HepG2 (cell line): Measurements from ENCODE around the gene SHC1. TPM values are rescaled to one million over a fixed set of nuclear protein-coding genes. Genes with fewer than 3 reads are reported as not detected.

Experiments used
- ATAC-seq: fragments of 200-7000 bp; cut with Tn5 transposase; 3 replicates; pipeline ENCODE4 v1.9.1; 2020; ENCODE audit warnings: mild to moderate bottlenecking, moderate library complexity
- BruUV-seq: library from RNA; stranded (reverse); fragments of 400-500 nt; replicated peaks from 2 replicates; lab custom pipeline; 2021; lab: Mats Ljungman, UMichigan
- CTCF ChIA-PET: fragments of 300-600 bp; formaldehyde crosslinking; extraction: SDS; loops from one replicate; lab custom pipeline; 2021; ENCODE audit warnings: low total read pairs, inconsistent platforms, low intra/inter-chr PET ratio; lab: Yijun Ruan, JAX
- POLR2A ChIA-PET: fragments of 350-600 bp; sonication (Branson Sonifier 250); formaldehyde crosslinking; loops from one replicate; lab custom pipeline; 2020; ENCODE audit warnings: antibody characterized with exemption, inconsistent platforms; lab: Yijun Ruan, JAX
- DNase-seq: peaks from one replicate; pipeline ENCODE4 v3.0.0-alpha.2; 2015; ENCODE audit warnings: low spot score
- FAIRE-seq: peaks from 3 replicates; lab custom pipeline; 2011; peaks lifted over from hg19 to GRCh38; lab: Jason Lieb, UNC
- H2AFZ ChIP-seq: one replicate; pipeline ENCODE4 v1.6.1; 2011; ENCODE audit warnings: low read length, inconsistent platforms
- H3K27ac ChIP-seq: fragments of 300-600 bp; 3 replicates; pipeline ENCODE4 v1.8.0; 2011; ENCODE audit warnings: mixed run types, mild to moderate bottlenecking, mixed read lengths, low read length, inconsistent platforms; ENCODE audit not compliant: insufficient read depth; ENCODE audit errors: extremely low read length
- H3K27me3 ChIP-seq, 2 experiments: fragments of 200-600 bp in 1 of 2; 2 replicates in 1 of 2; 3 replicates in 1 of 2; pipeline versions ENCODE4 v1.6.0 to v1.8.0; 2011; ENCODE audit warnings: low read length in 2 of 2, mild to moderate bottlenecking in 2 of 2, moderate library complexity in 2 of 2, inconsistent platforms in 1 of 2; ENCODE audit not compliant: insufficient read depth in 2 of 2, control insufficient read depth in 1 of 2
- H3K36me3 ChIP-seq, 2 experiments: fragments of 200-600 bp in 1 of 2; replicated peaks in 1 of 2; 2 replicates in 1 of 2; 3 replicates in 1 of 2; pipeline versions ENCODE4 v1.5.1 to v1.8.0; 2011; ENCODE audit warnings: low read length in 2 of 2, inconsistent platforms in 1 of 2; ENCODE audit not compliant: insufficient read depth in 2 of 2, control insufficient read depth in 1 of 2
- H3K4me1 ChIP-seq: 2 replicates; pipeline ENCODE4 v1.5.1; 2012; ENCODE audit warnings: low read length, inconsistent platforms; ENCODE audit not compliant: insufficient read depth
- H3K4me2 ChIP-seq: 2 replicates; pipeline ENCODE4 v1.6.0; 2011; ENCODE audit warnings: low read depth, low read length, inconsistent platforms
- H3K4me3 ChIP-seq, 3 experiments: fragments of 200-600 bp in 1 of 3; sonication (generic), shearing (Covaris generic) in 1 of 3; replicated peaks in 1 of 3; 2 replicates each; pipeline ENCODE4 v1.5.1; 2011 to 2016; ENCODE audit warnings: low read length in 3 of 3, inconsistent platforms in 2 of 3, low read depth in 2 of 3, mild to moderate bottlenecking in 2 of 3, control low read depth in 1 of 3, mixed read lengths in 1 of 3; ENCODE audit not compliant: insufficient read depth in 1 of 3
- H3K79me2 ChIP-seq: one replicate; pipeline ENCODE4 v1.6.1; 2011; ENCODE audit warnings: low read length, inconsistent platforms; ENCODE audit not compliant: insufficient read depth
- H3K9ac ChIP-seq: 2 replicates; pipeline ENCODE4 v1.6.0; 2011; ENCODE audit warnings: mild to moderate bottlenecking, low read depth, low read length, inconsistent platforms; ENCODE audit not compliant: insufficient read depth
- H3K9me3 ChIP-seq: 2 replicates; pipeline ENCODE4 v1.5.1; 2012; ENCODE audit warnings: mild to moderate bottlenecking, low read length
- H4K20me1 ChIP-seq: 2 replicates; pipeline ENCODE4 v1.6.0; 2011; ENCODE audit warnings: inconsistent platforms, mild to moderate bottlenecking, low read length, moderate library complexity; ENCODE audit not compliant: insufficient read depth
- AGO1 ChIP-seq: fragments of 200-400 bp; formaldehyde crosslinking; IDR thresholded peaks from 2 replicates; pipeline ENCODE4 v1.6.1; 2017; ENCODE audit warnings: mild to moderate bottlenecking, low read depth, low read length, moderate library complexity; ENCODE audit not compliant: poor library complexity, severe bottlenecking
- CHD4 ChIP-seq: fragments of 200-600 bp; sonication (generic); IDR thresholded peaks from 2 replicates; pipeline ENCODE4 v1.7.0; 2017; ENCODE audit warnings: mild to moderate bottlenecking, low read length, borderline replicate concordance
- ETS1 ChIP-seq: sonication (generic); formaldehyde crosslinking; IDR thresholded peaks from 2 replicates; pipeline ENCODE4 v1.4.0; 2020; ENCODE audit warnings: missing genetic modification reagents
- IRF1 ChIP-seq: sonication (generic); formaldehyde crosslinking; IDR thresholded peaks from 2 replicates; pipeline ENCODE4 v1.4.0; 2020; ENCODE audit warnings: low read depth, mild to moderate bottlenecking, missing genetic modification reagents
- KDM2A ChIP-seq: sonication (generic); formaldehyde crosslinking; IDR thresholded peaks from 2 replicates; pipeline ENCODE4 v1.4.0; 2020; ENCODE audit warnings: low read depth, missing genetic modification reagents, borderline replicate concordance
- RARA ChIP-seq: IDR thresholded peaks from 2 replicates; pipeline ENCODE4 v1.6.1; 2016; ENCODE audit warnings: missing genetic modification reagents, missing compliant biosample characterization
- REXO4 ChIP-seq: sonication (generic); formaldehyde crosslinking; IDR thresholded peaks from 2 replicates; pipeline ENCODE4 v1.8.0; 2022; ENCODE audit warnings: missing genetic modification reagents, mild to moderate bottlenecking, borderline replicate concordance
- SP140L ChIP-seq: sonication (generic); formaldehyde crosslinking; IDR thresholded peaks from 2 replicates; pipeline ENCODE4 v1.4.0; 2020; ENCODE audit warnings: missing genetic modification reagents, borderline replicate concordance
- TBX3 ChIP-seq: fragments of 450-650 bp; IDR thresholded peaks from 2 replicates; pipeline ENCODE4 v1.6.1; 2017; ENCODE audit warnings: antibody characterized with exemption, mild to moderate bottlenecking, inconsistent platforms, borderline replicate concordance
- TEAD3 ChIP-seq: optimal IDR thresholded peaks from 2 replicates; pipeline ENCODE3; 2016; ENCODE audit warnings: borderline replicate concordance
- ZBTB1 ChIP-seq: sonication (generic); formaldehyde crosslinking; IDR thresholded peaks from 2 replicates; pipeline ENCODE4 v1.4.0; 2020; ENCODE audit warnings: missing genetic modification reagents, borderline replicate concordance
- ZNF326 ChIP-seq: sonication (generic); formaldehyde crosslinking; IDR thresholded peaks from 2 replicates; pipeline ENCODE4 v1.4.0; 2020; ENCODE audit warnings: missing genetic modification reagents, borderline replicate concordance
- ZNF639 ChIP-seq: conservative IDR thresholded peaks from 2 replicates; pipeline ENCODE4 v1.6.1; 2018; ENCODE audit warnings: missing genetic modification reagents
- ZNF776 ChIP-seq: sonication (generic); formaldehyde crosslinking; IDR thresholded peaks from 2 replicates; pipeline ENCODE4 v1.4.0; 2020; ENCODE audit warnings: mild to moderate bottlenecking, missing genetic modification reagents
- WGBS: methylation state at CpG from one replicate; pipeline ENCODE4 v1.1.6; 2017; ENCODE audit warnings: low lambda C conversion rate; 5-methylcytosine and 5-hydroxymethylcytosine counted together
- in situ Hi-C: cut with HindIII; loops from 2 replicates; pipeline ENCODE4 v1.10.0; 2017; ENCODE audit warnings: low pct_unique_long_range_greater_than_20kb; ENCODE audit not compliant: extremely low pct_ligation_motif_present
- intact Hi-C: fragments of 100-400 bp; cut with micrococcal nuclease; formaldehyde crosslinking; loops from one replicate; pipeline ENCODE4 v1.10.0; 2022; ENCODE audit not compliant: unreplicated experiment
- polyA plus RNA-seq, 8 experiments: library from polyadenylated mRNA; depleted of rRNA in 3 of 8; stranded (reverse) in 7 of 8; unstranded in 1 of 8; fragments of >200 nt; fragmentation: Illumina TruSeq in 4 of 8; extraction: Trizol in 4 of 8; gene quantifications; 2 replicates each; pipeline versions ENCODE4 v1.2.1 to v1.2.3, GENCODE V29; 2011 to 2016; ENCODE audit warnings: low read depth in 4 of 8, missing spikeins in 1 of 8, mixed read lengths in 1 of 8; ENCODE audit not compliant: insufficient read depth in 1 of 8
- total RNA-seq, 5 experiments: library from RNA; depleted of rRNA; stranded (reverse); fragments of >200 nt; fragmentation: Illumina TruSeq; extraction: Trizol; gene quantifications; 2 replicates each; pipeline ENCODE4 v1.2.3, GENCODE V29; 2016; ENCODE audit warnings: low read depth in 1 of 5
- TF ChIP-seq, protein P1 (sequence below): fragments of 450-650 bp; IDR thresholded peaks from 2 replicates; pipeline ENCODE4 v1.6.1; 2017; ENCODE audit warnings: mild to moderate bottlenecking

Gene SHC1
- total and polyA plus RNA-seq, 2 of the 13 experiments (the other 11 are each of a cell fraction or from before 2014, with no cell fraction given) = 52.0 to 137 TPM

GRCh38 chr1:154941333-154942013 is 29.1 kb downstream of the SHC1 start (continued):
- TF ChIP-seq SP140L (CRISPR knock-in tag) (no peak), ZNF776 (no peak), TEAD3 (CRISPR knock-in tag) (peak; percentile 86)
- TF ChIP-seq, protein P1, sequence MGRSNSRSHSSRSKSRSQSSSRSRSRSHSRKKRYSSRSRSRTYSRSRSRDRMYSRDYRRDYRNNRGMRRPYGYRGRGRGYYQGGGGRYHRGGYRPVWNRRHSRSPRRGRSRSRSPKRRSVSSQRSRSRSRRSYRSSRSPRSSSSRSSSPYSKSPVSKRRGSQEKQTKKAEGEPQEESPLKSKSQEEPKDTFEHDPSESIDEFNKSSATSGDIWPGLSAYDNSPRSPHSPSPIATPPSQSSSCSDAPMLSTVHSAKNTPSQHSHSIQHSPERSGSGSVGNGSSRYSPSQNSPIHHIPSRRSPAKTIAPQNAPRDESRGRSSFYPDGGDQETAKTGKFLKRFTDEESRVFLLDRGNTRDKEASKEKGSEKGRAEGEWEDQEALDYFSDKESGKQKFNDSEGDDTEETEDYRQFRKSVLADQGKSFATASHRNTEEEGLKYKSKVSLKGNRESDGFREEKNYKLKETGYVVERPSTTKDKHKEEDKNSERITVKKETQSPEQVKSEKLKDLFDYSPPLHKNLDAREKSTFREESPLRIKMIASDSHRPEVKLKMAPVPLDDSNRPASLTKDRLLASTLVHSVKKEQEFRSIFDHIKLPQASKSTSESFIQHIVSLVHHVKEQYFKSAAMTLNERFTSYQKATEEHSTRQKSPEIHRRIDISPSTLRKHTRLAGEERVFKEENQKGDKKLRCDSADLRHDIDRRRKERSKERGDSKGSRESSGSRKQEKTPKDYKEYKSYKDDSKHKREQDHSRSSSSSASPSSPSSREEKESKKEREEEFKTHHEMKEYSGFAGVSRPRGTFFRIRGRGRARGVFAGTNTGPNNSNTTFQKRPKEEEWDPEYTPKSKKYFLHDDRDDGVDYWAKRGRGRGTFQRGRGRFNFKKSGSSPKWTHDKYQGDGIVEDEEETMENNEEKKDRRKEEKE = no peak

DNA sequence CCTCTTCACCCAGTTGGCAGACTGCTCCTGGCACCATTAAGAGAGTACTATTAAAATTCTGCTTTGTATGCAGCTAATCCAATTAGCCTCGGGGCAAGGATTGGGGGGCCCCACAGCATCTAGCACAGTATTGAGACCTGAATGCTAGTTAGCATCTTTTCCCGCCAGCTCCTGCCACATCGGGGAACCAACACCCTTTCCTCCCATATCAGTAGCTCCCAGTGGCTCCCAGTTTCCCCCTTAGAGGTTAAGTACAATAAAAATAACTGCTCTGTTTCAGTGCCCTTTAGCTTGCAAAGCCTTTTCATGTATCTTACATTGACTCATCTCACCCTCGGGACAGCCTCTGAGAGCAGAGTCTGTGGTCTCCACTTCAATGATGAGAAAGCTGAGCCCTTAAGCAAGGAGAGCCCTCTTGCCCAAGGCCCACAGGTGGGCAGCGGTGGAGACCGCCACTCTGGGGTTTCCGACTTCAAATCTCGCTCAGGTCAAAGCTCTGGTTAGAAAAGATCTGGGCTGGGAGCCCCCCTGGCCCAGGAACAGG is 29.8 kb downstream of the SHC1 start:
- DNase-seq (no peak), ATAC-seq (no peak), FAIRE-seq (no peak)
- no peaks in the 10 kb centered on the region for H3K27me3 ChIP-seq
- 34% methylated on average over 6 of the region's 8 CpGs for WGBS
- intact Hi-C loops (no loop called here), in situ Hi-C loops (no loop called here)
- 0 out of 2 replicates have a peak overlapping the region, but pooled peaks have one; percentile 9 for H3K9ac ChIP-seq
- H3K4me2 ChIP-seq = peak overlapping the region; percentile 54; the same call in 1 of the 2 replicates
- CTCF ChIA-PET = no interaction called here
- peak overlapping the region; percentile 50 for H3K27ac ChIP-seq
- no peaks in the 10 kb centered on the region for H3K79me2 ChIP-seq
- no peak overlapping the region for H2AFZ ChIP-seq
- POLR2A ChIA-PET = interaction anchor here (1.2 to 2.7 kb wide), 5 partner anchors 9 to 32 kb away, joined by 3 to 14 read pairs (median 3); partner anchors contain the start of genes CKS1B, PBXIP1, PYGO2 and SHC1
- no peak overlapping the region for H3K4me3 ChIP-seq
- H3K36me3 ChIP-seq = no peaks in the 10 kb centered on the region; a peak in 1 of 5 replicates
- H4K20me1 ChIP-seq = no peaks in the 10 kb centered on the region
- H3K4me1 ChIP-seq = peaks cover 93% of the 10 kb centered on the region
- BruUV-seq = no TSS peak
- no peaks in the 10 kb centered on the region for H3K9me3 ChIP-seq
- TF ChIP-seq RARA (CRISPR knock-in tag) = no peak
- TF ChIP-seq REXO4 = no peak
- no peak for TF ChIP-seq ZBTB1 (CRISPR knock-in tag)
- TF ChIP-seq ZNF639 (CRISPR knock-in tag) = no peak
- TF ChIP-seq ETS1 (CRISPR knock-in tag) = no peak
- no peak for TF ChIP-seq AGO1
- TF ChIP-seq ZNF326 (CRISPR knock-in tag) = no peak
- no peak for TF ChIP-seq CHD4
- no peak for TF ChIP-seq IRF1
- TF ChIP-seq TBX3 = no peak
- no peak for TF ChIP-seq KDM2A
